ENCODE results near the gene ALKBH3.

ALKBH3 gene

DNA sequence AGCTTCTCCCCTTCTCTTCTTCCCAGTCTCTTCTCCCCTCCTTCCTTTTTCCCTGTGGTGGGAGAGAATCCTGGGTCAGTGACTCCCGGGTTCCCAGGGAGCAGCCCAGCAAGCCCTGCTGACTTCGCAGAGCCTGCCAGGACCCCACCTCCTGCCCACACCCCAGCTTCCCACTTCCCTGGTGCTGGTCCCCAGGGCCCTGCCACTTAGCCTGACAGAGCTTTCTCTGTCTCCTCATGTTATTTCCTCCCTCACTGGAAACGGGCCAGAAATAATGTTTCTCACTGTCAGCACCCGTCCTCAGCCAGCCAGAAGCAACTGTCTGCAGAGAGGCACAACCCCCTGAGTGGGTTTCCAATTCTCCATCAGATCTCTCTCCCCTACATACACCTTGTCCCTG, 88.9 kb downstream of the ALKBH3 start:
- Mint-ChIP-seq H3K9me3 (peaks cover 30% of the 10 kb centered on the region), H3K36me3 (ENCODE audit: low read depth) (peaks cover 8% of the 10 kb centered on the region), H3K4me3 (no peak overlapping the region), H3K27me3 (ENCODE audit: low read depth, poor library complexity) (peaks cover 19% of the 10 kb centered on the region), H3K4me1 (peaks cover 19% of the 10 kb centered on the region), H3K27ac (no peak overlapping the region)
- TF ChIP-seq, protein P1, sequence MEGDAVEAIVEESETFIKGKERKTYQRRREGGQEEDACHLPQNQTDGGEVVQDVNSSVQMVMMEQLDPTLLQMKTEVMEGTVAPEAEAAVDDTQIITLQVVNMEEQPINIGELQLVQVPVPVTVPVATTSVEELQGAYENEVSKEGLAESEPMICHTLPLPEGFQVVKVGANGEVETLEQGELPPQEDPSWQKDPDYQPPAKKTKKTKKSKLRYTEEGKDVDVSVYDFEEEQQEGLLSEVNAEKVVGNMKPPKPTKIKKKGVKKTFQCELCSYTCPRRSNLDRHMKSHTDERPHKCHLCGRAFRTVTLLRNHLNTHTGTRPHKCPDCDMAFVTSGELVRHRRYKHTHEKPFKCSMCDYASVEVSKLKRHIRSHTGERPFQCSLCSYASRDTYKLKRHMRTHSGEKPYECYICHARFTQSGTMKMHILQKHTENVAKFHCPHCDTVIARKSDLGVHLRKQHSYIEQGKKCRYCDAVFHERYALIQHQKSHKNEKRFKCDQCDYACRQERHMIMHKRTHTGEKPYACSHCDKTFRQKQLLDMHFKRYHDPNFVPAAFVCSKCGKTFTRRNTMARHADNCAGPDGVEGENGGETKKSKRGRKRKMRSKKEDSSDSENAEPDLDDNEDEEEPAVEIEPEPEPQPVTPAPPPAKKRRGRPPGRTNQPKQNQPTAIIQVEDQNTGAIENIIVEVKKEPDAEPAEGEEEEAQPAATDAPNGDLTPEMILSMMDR (IDR thresholded peaks at IDR 0.05), result no peak
- no peak for DNase-seq
